HG03457 (cell line): ENCODE results near the gene BLZF1.
A peak's percentile ranks its signal among the peaks of the same experiment; 100 is the strongest.
"Not testable (repeated sequence)": the region's sequence is repeated elsewhere in the genome, so short reads cannot be mapped to it uniquely, and the experiment has no call there.

Experiments
- ATAC-seq: cut with Tn5 transposase; IDR thresholded peaks from one replicate; pipeline ENCODE4 v1.9.1; 2021; ENCODE audit warnings: moderate number of reproducible peaks; ENCODE audit not compliant: unreplicated experiment

The BLZF1 gene

GRCh38 chr1:169348383-169349036 is 19.5 kb upstream of the BLZF1 start:
- no peak for ATAC-seq

DNA sequence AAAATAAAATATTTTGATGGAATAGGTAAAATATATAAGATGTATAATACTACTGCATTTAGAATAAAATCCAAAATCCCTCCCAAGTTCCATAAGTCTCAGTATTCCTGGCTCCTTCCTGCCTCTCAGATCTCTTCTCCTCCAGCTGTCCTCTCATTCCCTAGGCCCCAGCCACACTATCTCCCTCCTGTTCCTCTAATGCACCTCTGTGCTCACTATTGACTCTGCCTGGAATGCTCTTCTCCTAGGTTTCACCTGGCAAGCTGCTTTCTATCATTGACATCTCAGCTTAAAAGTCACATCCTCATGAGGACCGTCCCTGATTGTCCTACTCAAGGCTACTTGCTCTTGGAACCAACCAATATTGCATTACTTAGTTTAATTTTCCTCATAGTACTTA is 7.6 kb upstream of the BLZF1 start:
- ATAC-seq, result no peak

- no peak for ATAC-seq
Measured at GRCh38 chr1:169361281-169361680, 6.7 kb upstream of the BLZF1 start.

DNA sequence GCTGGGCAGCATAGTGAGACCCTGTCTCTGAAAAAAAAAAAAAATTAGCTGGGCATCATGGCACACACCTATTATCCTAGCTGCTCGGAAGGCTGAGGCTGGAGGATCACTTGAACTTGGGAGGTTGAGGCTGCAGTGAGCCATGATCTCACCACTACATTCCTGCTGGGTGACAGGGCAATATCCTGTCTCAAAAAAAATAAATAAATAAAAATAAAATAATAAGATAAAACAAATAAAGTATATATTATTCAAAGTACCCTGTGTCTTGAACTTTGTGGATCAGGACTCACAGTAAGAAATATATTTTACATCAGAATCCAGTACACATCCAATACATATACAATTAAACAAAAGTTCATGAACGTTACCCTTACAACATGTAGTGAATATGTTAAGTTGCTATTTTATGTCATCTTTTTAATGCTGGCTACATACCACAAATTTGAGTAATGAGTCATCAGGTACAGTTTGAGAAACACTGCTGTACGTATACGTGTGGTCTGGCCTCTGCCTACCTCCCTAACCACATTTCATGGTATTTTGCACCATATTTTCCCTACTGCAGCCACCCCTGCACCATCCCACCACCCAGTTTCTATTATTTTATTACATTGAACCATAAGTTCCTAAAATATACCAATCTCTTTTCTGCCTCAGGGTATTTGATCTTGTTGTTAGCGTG is 4.8 kb upstream of the BLZF1 start:
- no peak for ATAC-seq

DNA sequence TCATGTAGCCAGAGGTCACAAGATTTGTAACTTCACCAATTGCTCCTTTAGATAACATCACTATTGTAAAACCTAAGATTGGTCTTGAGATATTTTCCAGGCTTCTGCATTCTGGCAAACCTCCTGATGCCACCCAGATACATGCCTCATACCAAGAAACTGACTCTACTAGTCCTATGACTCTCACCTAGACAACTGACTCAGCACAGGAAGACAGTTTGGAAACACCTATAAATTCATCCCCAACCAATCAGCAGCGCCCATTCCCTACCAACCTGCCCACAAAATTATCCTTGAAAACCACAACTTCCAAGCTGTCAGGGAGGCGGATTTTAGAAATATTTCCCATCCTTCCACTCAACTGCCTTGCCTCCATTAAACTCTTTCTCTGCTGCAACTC is 3.0 kb upstream of the BLZF1 start:
- ATAC-seq, result no peak

DNA sequence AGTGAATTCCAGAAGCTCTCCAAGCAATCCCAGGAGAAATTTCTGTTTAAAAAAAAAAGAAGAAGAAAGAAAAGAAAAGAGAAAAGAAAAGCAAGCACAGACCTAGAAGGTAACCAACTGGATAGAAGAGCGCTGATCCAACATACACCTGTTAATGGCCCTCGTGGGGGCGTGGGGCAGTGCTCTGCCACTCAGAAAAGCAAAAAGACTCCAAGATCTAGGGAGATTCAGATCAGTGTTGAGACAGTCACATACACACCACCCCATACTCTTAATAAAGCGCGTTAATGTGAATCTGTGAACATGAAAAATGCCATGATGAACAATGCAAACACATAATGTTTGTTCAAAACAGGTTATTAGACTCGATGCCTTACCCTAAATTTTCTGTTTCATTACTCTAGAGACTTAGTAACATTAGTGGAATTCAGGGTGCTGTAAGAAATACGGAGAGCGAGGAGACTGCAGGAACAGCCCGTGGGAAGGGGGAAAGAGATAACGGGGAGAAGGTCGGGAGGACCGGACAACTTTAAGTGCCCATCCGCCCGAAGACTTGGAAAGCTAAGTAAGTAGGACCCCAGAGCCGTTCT is 804 bp upstream of the BLZF1 start:
- no peak for ATAC-seq

- ATAC-seq, result no peak
Measured at GRCh38 chr1:169368406-169368769, 393 bp downstream of the BLZF1 start.

DNA sequence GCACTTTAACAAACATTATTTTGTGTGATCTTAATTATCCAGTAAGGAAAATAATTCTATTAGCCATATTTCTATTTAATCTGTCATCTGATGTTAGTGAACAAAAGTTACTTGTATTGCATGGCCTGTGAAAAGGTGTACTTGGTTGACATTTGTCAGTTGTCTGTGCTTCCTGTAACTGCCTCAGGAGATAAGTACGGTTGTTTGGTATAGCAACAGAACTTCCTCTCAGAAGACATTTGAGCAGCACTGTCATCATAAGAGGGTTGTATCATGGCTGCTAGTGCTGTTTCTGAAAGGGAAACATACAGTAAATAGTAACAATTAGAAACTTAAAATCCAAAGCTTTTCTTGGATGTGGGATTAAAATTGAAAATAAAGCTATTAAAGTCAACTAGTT is 3.4 kb downstream of the BLZF1 start:
- no peak for ATAC-seq

DNA sequence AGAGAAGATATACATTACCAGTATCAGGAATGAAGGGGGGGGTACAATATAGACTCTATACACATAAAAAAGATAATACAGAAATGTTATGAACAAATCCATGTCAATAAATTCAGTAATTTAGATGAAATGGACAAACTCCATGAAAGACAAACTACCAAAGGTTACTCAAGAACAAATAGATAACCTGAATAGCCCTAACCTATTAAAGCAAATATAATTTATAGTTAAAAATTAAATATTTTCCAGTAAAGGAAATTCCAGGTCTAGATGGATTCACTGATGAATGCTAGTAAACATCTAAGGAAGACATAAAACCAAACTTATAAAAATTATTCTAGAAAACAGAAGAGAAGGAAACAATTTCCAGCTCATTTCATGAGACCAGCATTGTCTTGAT is 13.2 kb downstream of the BLZF1 start:
- no peak for ATAC-seq

DNA sequence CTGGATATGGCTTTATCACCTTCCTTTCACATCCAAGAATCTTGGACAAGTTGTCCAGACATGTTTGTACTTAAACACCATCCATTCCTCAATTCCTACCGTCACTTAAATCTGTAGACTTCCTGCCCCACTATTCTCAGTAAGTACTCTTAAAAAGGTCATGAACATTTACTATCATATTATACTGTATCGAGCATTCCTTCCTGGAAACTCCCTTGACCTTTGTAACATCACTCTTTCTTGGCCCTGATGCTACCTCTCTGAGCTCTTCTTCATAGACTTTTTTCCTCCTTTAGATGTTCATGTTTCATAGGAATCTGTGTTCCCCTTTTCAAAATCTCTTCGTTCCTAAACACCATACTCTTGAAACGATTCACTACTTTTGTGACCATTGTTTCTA is 15.5 kb downstream of the BLZF1 start:
- no peak for ATAC-seq

GRCh38 chr1:169387399-169387798 is 19.4 kb downstream of the BLZF1 start:
- no peak for ATAC-seq

GRCh38 chr1:169390303-169390702 is 22.3 kb downstream of the BLZF1 start:
- peak; percentile 80 for ATAC-seq

GRCh38 chr1:169392406-169392805 is 24.4 kb downstream of the BLZF1 start:
- no peak for ATAC-seq

DNA sequence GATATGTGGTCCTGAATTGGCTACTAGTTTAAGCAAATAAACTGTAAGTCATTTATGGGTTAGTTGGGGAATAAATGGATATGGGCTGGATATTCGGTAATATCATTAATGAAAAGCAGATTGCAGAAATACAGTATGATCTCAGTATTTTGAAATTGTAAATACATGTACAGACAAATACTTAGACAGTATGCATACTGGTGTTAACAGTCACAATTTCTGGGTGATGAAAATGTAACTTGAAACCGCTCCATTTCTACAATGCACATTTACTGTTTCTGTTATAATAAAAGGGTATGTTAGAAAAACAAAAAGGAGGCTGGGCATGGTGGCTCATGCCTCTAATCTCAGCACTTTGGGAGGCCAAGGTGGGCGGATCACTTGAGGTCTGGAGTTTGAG is 28.0 kb downstream of the BLZF1 start:
- ATAC-seq, result no peak

GRCh38 chr1:169402578-169402977 is 34.6 kb downstream of the BLZF1 start:
- ATAC-seq, result not testable (repeated sequence)

GRCh38 chr1:169408340-169408739 is 40.3 kb downstream of the BLZF1 start:
- ATAC-seq, result not testable (repeated sequence)

DNA sequence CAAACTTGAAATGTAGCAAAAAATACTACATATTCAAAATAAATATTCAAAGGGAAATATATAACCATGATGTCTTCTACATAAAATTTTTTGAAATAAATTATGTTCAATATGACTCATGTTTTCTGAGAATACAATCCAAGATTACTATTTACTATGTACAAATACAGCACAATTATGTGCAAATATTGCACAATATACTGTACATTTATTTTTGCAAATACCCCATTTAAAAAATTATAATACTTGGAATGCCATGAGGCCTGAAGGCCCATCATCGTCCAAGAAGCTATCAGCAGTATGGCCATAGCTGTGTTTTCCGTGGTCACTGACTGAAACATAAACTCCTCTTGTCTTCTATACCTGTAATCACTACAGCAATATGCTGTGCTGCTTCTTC is 47.0 kb downstream of the BLZF1 start:
- no peak for ATAC-seq

DNA sequence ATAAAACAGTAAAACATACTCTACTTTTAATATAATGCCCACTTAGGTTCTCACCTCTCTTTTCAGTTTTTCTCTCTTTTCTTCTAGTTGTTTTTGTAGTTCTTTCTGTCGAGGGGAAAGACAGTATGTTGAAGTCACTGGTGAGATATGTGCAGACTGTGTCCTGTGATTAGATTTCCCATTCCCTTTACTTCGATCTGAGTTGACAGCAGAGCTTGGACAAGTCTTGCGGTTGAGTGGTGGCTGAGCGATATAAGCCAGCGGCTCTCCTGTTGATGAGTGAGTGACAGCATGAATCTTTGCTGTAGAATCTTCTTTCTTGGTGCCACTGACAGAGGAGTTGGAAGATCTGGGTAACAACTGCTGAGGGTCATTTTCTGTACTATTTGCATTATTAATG is 53.3 kb downstream of the BLZF1 start:
- no peak for ATAC-seq

DNA sequence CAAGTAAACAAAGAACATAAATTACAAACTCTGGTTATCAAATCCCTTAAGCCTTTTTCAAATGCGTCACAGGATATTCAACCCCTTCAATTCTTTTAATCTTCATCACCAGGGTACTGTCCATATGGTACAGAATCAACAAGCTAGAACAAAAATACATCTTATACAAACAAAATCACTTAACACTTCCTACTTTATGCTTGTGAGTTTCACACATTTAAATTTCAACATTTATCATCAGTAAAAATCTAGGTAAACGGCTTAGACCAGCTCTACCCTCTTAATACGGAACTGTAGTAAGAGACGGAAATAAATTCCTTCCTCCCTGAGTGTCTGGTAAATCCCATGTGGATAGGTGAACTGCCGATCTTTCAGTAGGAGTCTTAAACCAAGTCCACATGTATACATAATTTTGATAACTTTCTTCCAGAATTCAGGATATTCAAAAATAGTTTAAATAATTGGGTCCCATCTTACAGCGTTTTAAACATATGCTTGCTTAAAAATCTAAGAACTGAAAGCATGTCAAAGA is 58.2 kb downstream of the BLZF1 start:
- no peak for ATAC-seq

GRCh38 chr1:169427081-169427641 is 59.2 kb downstream of the BLZF1 start, which contains the start of gene CCDC181:
Gene CCDC181, minus strand, starts transcription at chr1:169427474. Its CDS starts 2,547 bp downstream, at chr1:169424927.
- no peak for ATAC-seq
